MCF 10A (cell line): ENCODE data around the gene OR6C1. TPM values are rescaled to one million over a fixed set of nuclear protein-coding genes. Genes with fewer than 3 reads are reported as not detected.

Experiments used
- Bru-seq: library from RNA; stranded (reverse); fragments of 400-500 nt; gene quantifications from one replicate; lab custom pipeline; 2021; lab: Mats Ljungman, UMichigan
- BruChase-seq, 2 experiments: library from RNA; stranded (reverse); fragments of 400-500 nt; gene quantifications; one replicate each; lab custom pipeline; 2021; lab: Mats Ljungman, UMichigan
- BruUV-seq: library from RNA; stranded (reverse); fragments of 400-500 nt; replicated peaks from 2 replicates; lab custom pipeline; 2021; lab: Mats Ljungman, UMichigan
- CTCF ChIA-PET: fragments of 300-600 bp; sonication (Branson Sonifier 250); formaldehyde crosslinking; extraction: SDS; loops from one replicate; lab custom pipeline; 2021; ENCODE audit warnings: antibody characterized with exemption, inconsistent platforms; lab: Yijun Ruan, JAX
- POLR2A ChIA-PET: fragments of 300-600, 350-650 bp; sonication (Branson Sonifier 250); formaldehyde crosslinking; extraction: SDS; loops from one replicate; lab custom pipeline; 2020; ENCODE audit warnings: antibody characterized with exemption, inconsistent platforms; lab: Yijun Ruan, JAX
- DNase-seq: peaks from one replicate; pipeline ENCODE4 v3.0.0-alpha.2; 2018; ENCODE audit not compliant: unreplicated experiment
- H3K27ac Mint-ChIP-seq: one replicate; pipeline ENCODE4 v1.8.0; 2022; ENCODE audit warnings: mild to moderate bottlenecking, low read depth, mixed read lengths; ENCODE audit not compliant: unreplicated experiment
- H3K27me3 Mint-ChIP-seq: one replicate; pipeline ENCODE4 v1.8.0; 2022; ENCODE audit warnings: mixed read lengths; ENCODE audit not compliant: insufficient read depth, unreplicated experiment
- H3K36me3 Mint-ChIP-seq: one replicate; pipeline ENCODE4 v1.8.0; 2022; ENCODE audit warnings: mild to moderate bottlenecking, moderate library complexity, mixed read lengths; ENCODE audit not compliant: insufficient read depth, unreplicated experiment
- H3K4me1 Mint-ChIP-seq: one replicate; pipeline ENCODE4 v1.8.0; 2022; ENCODE audit warnings: mixed read lengths; ENCODE audit not compliant: insufficient read depth, unreplicated experiment
- H3K4me3 Mint-ChIP-seq: one replicate; pipeline ENCODE4 v1.8.0; 2022; ENCODE audit warnings: mild to moderate bottlenecking, moderate library complexity, mixed read lengths; ENCODE audit not compliant: unreplicated experiment
- H3K9me3 Mint-ChIP-seq: one replicate; pipeline ENCODE4 v1.8.0; 2022; ENCODE audit warnings: mixed read lengths; ENCODE audit not compliant: unreplicated experiment
- intact Hi-C: fragments of 100-400 bp; cut with micrococcal nuclease; formaldehyde crosslinking; loops from 2 replicates; pipeline ENCODE4 v1.14.1; 2022
- long read RNA-seq: library from polyadenylated mRNA; stranded (forward); transcript quantifications from one replicate; pipeline ENCODE4 v2.0.0, GENCODE V29; 2022
- total RNA-seq: library from RNA; stranded (reverse); gene quantifications from 2 replicates; pipeline ENCODE4 v1.2.3, GENCODE V29; 2022
- TF ChIP-seq, protein P1 (sequence below): fragments of 200-600 bp; IDR thresholded peaks from one replicate; pipeline ENCODE4 v1.8.0; 2022; ENCODE audit warnings: antibody characterized with exemption, mild to moderate bottlenecking; ENCODE audit not compliant: unreplicated experiment

OR6C1 gene
- total RNA-seq: not detected in 2 replicates
- not detected for Bru-seq, nascent RNA
- BruChase-seq, experiment 1, labeled RNA remaining after a 6-hour chase: not detected
- BruChase-seq, experiment 2, labeled RNA remaining after a 2-hour chase: not detected
- long read RNA-seq: 0 reads

DNA sequence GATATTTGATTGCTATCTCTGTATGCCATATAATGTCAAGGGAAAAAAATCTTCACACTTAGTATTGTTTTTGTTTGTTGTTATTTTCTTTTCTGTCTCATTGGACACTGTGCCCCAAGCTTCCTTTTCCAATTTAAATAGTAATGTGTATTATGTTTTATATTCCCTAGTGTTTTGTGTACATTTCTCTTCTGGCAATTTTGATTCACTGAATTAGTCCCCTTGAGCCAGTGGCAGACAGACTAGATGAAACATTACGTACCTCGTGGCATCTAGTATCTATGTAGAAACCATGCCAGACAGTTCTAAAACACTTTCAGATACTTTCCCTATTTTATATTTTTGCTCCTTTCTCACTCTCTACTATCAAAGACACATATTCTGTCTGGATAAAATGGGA lies at the start of gene OR6C1:
Gene OR6C1, plus strand, starts transcription at position 301 of the 400 bp plus-strand sequence. CDS start 6,257 bp downstream, outside the sequence.
- BruUV-seq: no TSS peak
- Mint-ChIP-seq H3K27ac (no peak within 1 kb of the TSS), H3K4me3 (no peak within 1 kb of the TSS), H3K36me3 (no peaks in the 10 kb centered on the region), H3K27me3 (peaks cover 65% of the 10 kb centered on the region), H3K4me1 (no peaks in the 10 kb centered on the region), H3K9me3 (no peaks in the 10 kb centered on the region)
- POLR2A ChIA-PET: no interaction called here
- CTCF ChIA-PET: no interaction called here
- no peak for DNase-seq
- TF ChIP-seq, protein P1, sequence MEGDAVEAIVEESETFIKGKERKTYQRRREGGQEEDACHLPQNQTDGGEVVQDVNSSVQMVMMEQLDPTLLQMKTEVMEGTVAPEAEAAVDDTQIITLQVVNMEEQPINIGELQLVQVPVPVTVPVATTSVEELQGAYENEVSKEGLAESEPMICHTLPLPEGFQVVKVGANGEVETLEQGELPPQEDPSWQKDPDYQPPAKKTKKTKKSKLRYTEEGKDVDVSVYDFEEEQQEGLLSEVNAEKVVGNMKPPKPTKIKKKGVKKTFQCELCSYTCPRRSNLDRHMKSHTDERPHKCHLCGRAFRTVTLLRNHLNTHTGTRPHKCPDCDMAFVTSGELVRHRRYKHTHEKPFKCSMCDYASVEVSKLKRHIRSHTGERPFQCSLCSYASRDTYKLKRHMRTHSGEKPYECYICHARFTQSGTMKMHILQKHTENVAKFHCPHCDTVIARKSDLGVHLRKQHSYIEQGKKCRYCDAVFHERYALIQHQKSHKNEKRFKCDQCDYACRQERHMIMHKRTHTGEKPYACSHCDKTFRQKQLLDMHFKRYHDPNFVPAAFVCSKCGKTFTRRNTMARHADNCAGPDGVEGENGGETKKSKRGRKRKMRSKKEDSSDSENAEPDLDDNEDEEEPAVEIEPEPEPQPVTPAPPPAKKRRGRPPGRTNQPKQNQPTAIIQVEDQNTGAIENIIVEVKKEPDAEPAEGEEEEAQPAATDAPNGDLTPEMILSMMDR: no peak
- intact Hi-C loops: no loop called here

DNA sequence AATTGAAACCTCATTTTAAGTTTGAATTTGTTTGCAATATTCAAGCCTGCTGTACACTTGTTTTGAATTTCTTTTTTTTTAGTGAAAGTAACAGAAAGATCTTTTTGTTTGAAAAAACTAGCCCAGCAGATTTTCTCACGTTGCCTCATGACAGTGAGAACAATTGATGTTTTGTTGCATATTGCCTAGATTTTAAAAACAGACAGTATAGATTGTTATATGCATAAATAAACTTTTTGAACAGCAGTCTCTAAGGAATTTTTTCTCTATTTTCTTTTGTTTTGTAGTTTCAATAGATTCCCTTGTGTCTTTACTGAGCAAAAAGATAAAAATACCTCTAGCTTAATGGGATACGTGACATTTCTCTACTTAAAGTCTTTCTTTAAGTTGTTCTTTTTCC lies 33.2 kb upstream of the OR6C1 start:
- TF ChIP-seq, protein P1: no peak
- intact Hi-C loops: no loop called here
- no peaks in the 10 kb centered on the region for H3K9me3 Mint-ChIP-seq
- no peak for DNase-seq
- no peak overlapping the region for H3K4me3 Mint-ChIP-seq
- H3K27me3 Mint-ChIP-seq: peaks cover 61% of the 10 kb centered on the region
- no peaks in the 10 kb centered on the region for H3K36me3 Mint-ChIP-seq
- ChIA-PET CTCF (no interaction called here), POLR2A (no interaction called here)
- no peaks in the 10 kb centered on the region for H3K4me1 Mint-ChIP-seq
- no peak overlapping the region for H3K27ac Mint-ChIP-seq
- no TSS peak for BruUV-seq

DNA sequence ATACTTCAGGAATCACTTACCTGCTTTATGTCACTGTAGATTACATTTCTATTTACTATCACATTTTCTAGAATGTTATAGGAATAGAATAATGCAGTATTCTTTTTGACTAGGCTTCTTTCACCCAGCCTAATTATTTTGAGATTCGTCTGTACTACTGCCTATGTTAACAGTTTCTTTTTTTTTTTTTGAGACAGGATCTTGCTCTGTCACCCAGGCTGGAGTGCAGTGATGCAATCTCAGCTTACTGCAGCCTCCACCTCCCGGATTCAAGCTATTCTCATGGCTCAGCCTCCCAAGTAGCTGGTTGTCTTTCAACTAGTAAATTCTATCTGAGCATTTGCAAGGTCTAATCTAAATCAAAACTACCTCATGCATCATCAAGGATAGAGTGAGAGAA lies 24.1 kb upstream of the OR6C1 start:
- H3K27me3 Mint-ChIP-seq: peaks cover 80% of the 10 kb centered on the region
- no peak overlapping the region for H3K27ac Mint-ChIP-seq
- intact Hi-C loops: no loop called here
- POLR2A ChIA-PET: no interaction called here
- CTCF ChIA-PET: no interaction called here
- TF ChIP-seq, protein P1: no peak
- no peak overlapping the region for H3K4me3 Mint-ChIP-seq
- H3K36me3 Mint-ChIP-seq: no peaks in the 10 kb centered on the region
- DNase-seq: no peak
- no peaks in the 10 kb centered on the region for H3K9me3 Mint-ChIP-seq
- H3K4me1 Mint-ChIP-seq: no peaks in the 10 kb centered on the region
- no TSS peak for BruUV-seq

DNA sequence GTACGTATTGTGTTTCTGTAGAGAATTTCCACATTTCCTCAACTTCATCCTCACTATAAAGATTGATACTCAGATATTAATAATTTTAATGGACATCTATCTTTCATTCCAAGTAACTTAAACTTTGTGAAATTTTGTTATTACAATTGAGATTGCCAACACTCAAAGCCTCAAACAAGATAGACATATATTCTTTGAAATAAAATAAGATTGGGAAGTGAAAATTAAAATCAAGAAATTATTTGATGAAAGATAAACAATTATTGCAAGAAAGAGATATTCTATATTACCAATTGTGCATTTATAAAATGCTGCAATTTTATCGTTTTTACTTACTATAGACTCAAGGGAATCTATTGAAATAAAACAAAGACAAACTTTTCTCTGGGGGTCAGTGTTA lies 17.7 kb upstream of the OR6C1 start, which contains the start of gene OR6C6:
Gene OR6C6, minus strand, starts transcription at position 101 of the 400 bp plus-strand sequence. CDS start 1,337 bp downstream, outside the sequence.
- Mint-ChIP-seq H3K9me3 (no peaks in the 10 kb centered on the region), H3K4me3 (no peak within 1 kb of the TSS), H3K27me3 (peaks cover 79% of the 10 kb centered on the region), H3K4me1 (no peaks in the 10 kb centered on the region), H3K27ac (no peak within 1 kb of the TSS), H3K36me3 (no peaks in the 10 kb centered on the region)
- TF ChIP-seq, protein P1: no peak
- CTCF ChIA-PET: no interaction called here
- intact Hi-C loops: no loop called here
- no peak for DNase-seq
- POLR2A ChIA-PET: no interaction called here
- BruUV-seq: no TSS peak
